ENCODE data around the gene SLC7A14.

Gene SLC7A14

DNA sequence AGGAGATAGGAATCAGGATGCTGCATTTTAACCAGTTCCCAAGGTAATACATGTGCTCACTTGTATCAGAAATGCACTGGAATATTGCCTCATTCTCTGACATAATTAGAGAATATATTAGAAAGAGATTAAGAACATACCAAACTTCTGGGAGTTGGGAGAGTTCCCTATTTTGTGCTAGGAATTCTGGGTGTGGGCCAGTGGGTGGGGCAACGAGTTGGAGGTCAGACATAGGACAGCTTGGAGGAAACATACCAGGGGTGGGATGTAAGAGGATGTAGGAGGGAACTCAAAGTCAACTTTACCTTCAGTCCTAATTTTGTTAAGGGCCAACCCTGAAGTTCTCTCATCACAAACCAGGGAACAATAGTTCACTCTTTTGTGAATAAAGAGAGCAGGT lies 83.6 kb downstream of the SLC7A14 start:
- no peak overlapping the region for H3K27ac ChIP-seq (ENCODE audit: low read depth in 2 of 2, low read length in 2 of 2)
- H3K4me1 ChIP-seq (ENCODE audit: control insufficient read depth in 2 of 2, insufficient read depth in 2 of 2, low read length in 2 of 2): no peaks in the 10 kb centered on the region
- no peak overlapping the region for H3K4me3 ChIP-seq (ENCODE audit: low read length in 2 of 2)
- no peaks in the 10 kb centered on the region for H3K9me3 ChIP-seq (ENCODE audit: control insufficient read depth in 2 of 2, low read length in 2 of 2)
- peaks cover 0 to 3% of the 10 kb centered on the region in 2 donors for H3K27me3 ChIP-seq (ENCODE audit: control insufficient read depth in 2 of 2, insufficient read depth in 2 of 2, low read length in 2 of 2)
- H3K36me3 ChIP-seq (ENCODE audit: control insufficient read depth in 2 of 2, insufficient read depth in 2 of 2, low read length in 2 of 2): no peaks in the 10 kb centered on the region
- no peak overlapping the region for H3K9ac ChIP-seq (ENCODE audit: low read depth in 1 of 2, low read length in 2 of 2)

GRCh38 chr3:170500995-170501394 lies 84.9 kb downstream of the SLC7A14 start:
- H3K4me3 ChIP-seq (ENCODE audit: low read length in 2 of 2): no peak overlapping the region
- H3K9ac ChIP-seq (ENCODE audit: low read depth in 1 of 2, low read length in 2 of 2): no peak overlapping the region
- no peak overlapping the region for H3K27ac ChIP-seq (ENCODE audit: low read depth in 2 of 2, low read length in 2 of 2)
- no peaks in the 10 kb centered on the region for H3K4me1 ChIP-seq (ENCODE audit: control insufficient read depth in 2 of 2, insufficient read depth in 2 of 2, low read length in 2 of 2)
- no peaks in the 10 kb centered on the region for H3K9me3 ChIP-seq (ENCODE audit: control insufficient read depth in 2 of 2, low read length in 2 of 2)
- peaks cover 0 to 3% of the 10 kb centered on the region in 2 donors for H3K27me3 ChIP-seq (ENCODE audit: control insufficient read depth in 2 of 2, insufficient read depth in 2 of 2, low read length in 2 of 2)
- H3K36me3 ChIP-seq (ENCODE audit: control insufficient read depth in 2 of 2, insufficient read depth in 2 of 2, low read length in 2 of 2): no peaks in the 10 kb centered on the region

DNA sequence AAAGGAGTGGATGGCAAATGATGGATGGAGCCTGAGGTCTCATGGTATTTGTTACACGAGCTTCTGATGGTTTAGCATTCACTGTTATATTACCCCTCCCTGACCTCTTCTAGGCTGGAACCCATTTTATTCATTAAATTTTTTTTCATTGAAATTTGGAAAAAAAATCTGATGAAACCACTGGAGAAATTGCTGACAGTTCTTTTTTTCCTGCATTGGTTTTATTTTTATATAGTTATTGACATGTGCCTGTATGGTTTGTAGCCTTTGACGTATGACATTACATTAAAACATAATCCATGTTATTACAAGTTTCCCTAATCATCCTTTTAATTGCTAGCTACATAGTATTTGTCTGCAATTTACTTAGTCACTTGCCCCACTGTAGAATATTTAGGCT lies 85.4 kb downstream of the SLC7A14 start:
- no peak overlapping the region for H3K4me3 ChIP-seq (ENCODE audit: low read length in 2 of 2)
- no peak overlapping the region for H3K9ac ChIP-seq (ENCODE audit: low read depth in 1 of 2, low read length in 2 of 2)
- H3K36me3 ChIP-seq (ENCODE audit: control insufficient read depth in 2 of 2, insufficient read depth in 2 of 2, low read length in 2 of 2): no peaks in the 10 kb centered on the region
- no peaks in the 10 kb centered on the region for H3K4me1 ChIP-seq (ENCODE audit: control insufficient read depth in 2 of 2, insufficient read depth in 2 of 2, low read length in 2 of 2)
- H3K27ac ChIP-seq (ENCODE audit: low read depth in 2 of 2, low read length in 2 of 2): no peak overlapping the region
- H3K27me3 ChIP-seq (ENCODE audit: control insufficient read depth in 2 of 2, insufficient read depth in 2 of 2, low read length in 2 of 2): peaks cover 0 to 3% of the 10 kb centered on the region in 2 donors
- H3K9me3 ChIP-seq (ENCODE audit: control insufficient read depth in 2 of 2, low read length in 2 of 2): no peaks in the 10 kb centered on the region

- H3K4me3 ChIP-seq (ENCODE audit: low read length in 2 of 2): no peak overlapping the region
- no peaks in the 10 kb centered on the region for H3K4me1 ChIP-seq (ENCODE audit: control insufficient read depth in 2 of 2, insufficient read depth in 2 of 2, low read length in 2 of 2)
- no peak overlapping the region for H3K9ac ChIP-seq (ENCODE audit: low read depth in 1 of 2, low read length in 2 of 2)
- H3K36me3 ChIP-seq (ENCODE audit: control insufficient read depth in 2 of 2, insufficient read depth in 2 of 2, low read length in 2 of 2): no peaks in the 10 kb centered on the region
- no peak overlapping the region for H3K27ac ChIP-seq (ENCODE audit: low read depth in 2 of 2, low read length in 2 of 2)
- peaks cover 0 to 3% of the 10 kb centered on the region in 2 donors for H3K27me3 ChIP-seq (ENCODE audit: control insufficient read depth in 2 of 2, insufficient read depth in 2 of 2, low read length in 2 of 2)
- no peaks in the 10 kb centered on the region for H3K9me3 ChIP-seq (ENCODE audit: control insufficient read depth in 2 of 2, low read length in 2 of 2)
Measured at GRCh38 chr3:170499562-170500156, 86.2 kb downstream of the SLC7A14 start.

- Histone ChIP-seq H3K4me1 (ENCODE audit: control insufficient read depth in 2 of 2, insufficient read depth in 2 of 2, low read length in 2 of 2) (no peaks in the 10 kb centered on the region), H3K27me3 (ENCODE audit: control insufficient read depth in 2 of 2, insufficient read depth in 2 of 2, low read length in 2 of 2) (no peaks in the 10 kb centered on the region), H3K9ac (ENCODE audit: low read depth in 1 of 2, low read length in 2 of 2) (no peak overlapping the region), H3K27ac (ENCODE audit: low read depth in 2 of 2, low read length in 2 of 2) (no peak overlapping the region), H3K9me3 (ENCODE audit: control insufficient read depth in 2 of 2, low read length in 2 of 2) (no peaks in the 10 kb centered on the region), H3K4me3 (ENCODE audit: low read length in 2 of 2) (no peak overlapping the region), H3K36me3 (ENCODE audit: control insufficient read depth in 2 of 2, insufficient read depth in 2 of 2, low read length in 2 of 2) (no peaks in the 10 kb centered on the region)
Measured at GRCh38 chr3:170497207-170498095, 88.4 kb downstream of the SLC7A14 start.

DNA sequence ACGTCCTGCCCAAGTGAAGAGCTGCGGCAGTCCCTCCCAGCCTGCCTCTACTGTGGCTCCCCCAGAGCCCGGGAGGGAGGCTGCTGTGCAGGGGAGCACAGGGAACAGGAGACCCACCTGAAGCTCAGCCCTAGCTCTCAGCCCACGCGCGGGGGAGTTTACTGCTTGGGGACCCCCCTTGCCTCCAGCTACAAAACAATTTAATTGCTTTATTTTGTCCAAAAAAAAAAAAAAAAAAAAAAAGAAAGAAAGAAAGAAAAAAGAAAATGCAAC lies 89.1 kb downstream of the SLC7A14 start:
- H3K27me3 ChIP-seq (ENCODE audit: control insufficient read depth in 2 of 2, insufficient read depth in 2 of 2, low read length in 2 of 2): no peaks in the 10 kb centered on the region
- no peak overlapping the region for H3K9ac ChIP-seq (ENCODE audit: low read depth in 1 of 2, low read length in 2 of 2)
- no peaks in the 10 kb centered on the region for H3K36me3 ChIP-seq (ENCODE audit: control insufficient read depth in 2 of 2, insufficient read depth in 2 of 2, low read length in 2 of 2)
- no peak overlapping the region for H3K27ac ChIP-seq (ENCODE audit: low read depth in 2 of 2, low read length in 2 of 2)
- H3K4me1 ChIP-seq (ENCODE audit: control insufficient read depth in 2 of 2, insufficient read depth in 2 of 2, low read length in 2 of 2): no peaks in the 10 kb centered on the region
- H3K9me3 ChIP-seq (ENCODE audit: control insufficient read depth in 2 of 2, low read length in 2 of 2): no peaks in the 10 kb centered on the region
- no peak overlapping the region for H3K4me3 ChIP-seq (ENCODE audit: low read length in 2 of 2)

DNA sequence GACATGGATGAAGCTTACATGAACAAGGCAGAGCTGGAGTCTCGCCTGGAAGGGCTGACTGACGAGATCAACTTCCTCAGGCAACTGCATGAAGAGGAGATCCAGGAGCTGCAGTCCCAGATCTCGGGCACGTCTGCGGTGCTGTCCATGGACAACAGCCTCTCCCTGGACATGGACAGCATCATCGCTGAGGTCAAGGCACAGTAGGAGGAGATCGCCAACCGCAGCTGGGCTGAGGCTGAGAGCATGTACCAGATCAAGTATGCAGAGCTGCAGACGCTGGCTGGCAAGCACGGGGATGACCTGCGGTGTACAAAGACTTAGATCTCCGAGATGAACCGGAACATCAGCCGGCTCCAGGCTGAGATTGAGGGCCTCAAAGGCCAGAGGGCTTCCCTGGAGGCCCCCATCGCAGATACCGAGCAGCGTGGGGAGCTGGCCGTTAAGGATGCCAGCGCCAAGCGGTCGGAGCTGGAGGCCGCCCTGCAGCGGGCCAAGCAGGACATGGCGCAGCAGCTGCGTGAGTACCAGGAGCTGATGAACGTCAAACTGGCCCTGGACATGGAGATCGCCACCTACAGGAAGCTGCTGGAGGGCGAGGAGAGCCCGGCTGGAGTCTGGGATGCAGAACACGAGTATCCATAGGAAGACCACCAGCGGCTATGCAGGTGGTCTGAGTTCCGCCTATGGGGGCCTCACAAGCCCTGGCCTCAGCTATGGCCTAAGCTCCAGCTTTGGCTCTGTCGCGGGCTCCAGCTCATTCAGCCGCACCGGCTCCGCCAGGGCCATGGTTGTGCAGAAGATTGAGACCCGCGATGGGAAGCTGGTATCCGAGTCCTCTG lies 89.6 kb downstream of the SLC7A14 start:
- Histone ChIP-seq H3K27me3 (ENCODE audit: control insufficient read depth in 2 of 2, insufficient read depth in 2 of 2, low read length in 2 of 2) (no peaks in the 10 kb centered on the region), H3K4me1 (ENCODE audit: control insufficient read depth in 2 of 2, insufficient read depth in 2 of 2, low read length in 2 of 2) (no peaks in the 10 kb centered on the region), H3K9ac (ENCODE audit: low read depth in 1 of 2, low read length in 2 of 2) (no peak overlapping the region), H3K27ac (ENCODE audit: low read depth in 2 of 2, low read length in 2 of 2) (no peak overlapping the region), H3K9me3 (ENCODE audit: control insufficient read depth in 2 of 2, low read length in 2 of 2) (no peaks in the 10 kb centered on the region), H3K4me3 (ENCODE audit: low read length in 2 of 2) (no peak overlapping the region), H3K36me3 (ENCODE audit: control insufficient read depth in 2 of 2, insufficient read depth in 2 of 2, low read length in 2 of 2) (no peaks in the 10 kb centered on the region)

DNA sequence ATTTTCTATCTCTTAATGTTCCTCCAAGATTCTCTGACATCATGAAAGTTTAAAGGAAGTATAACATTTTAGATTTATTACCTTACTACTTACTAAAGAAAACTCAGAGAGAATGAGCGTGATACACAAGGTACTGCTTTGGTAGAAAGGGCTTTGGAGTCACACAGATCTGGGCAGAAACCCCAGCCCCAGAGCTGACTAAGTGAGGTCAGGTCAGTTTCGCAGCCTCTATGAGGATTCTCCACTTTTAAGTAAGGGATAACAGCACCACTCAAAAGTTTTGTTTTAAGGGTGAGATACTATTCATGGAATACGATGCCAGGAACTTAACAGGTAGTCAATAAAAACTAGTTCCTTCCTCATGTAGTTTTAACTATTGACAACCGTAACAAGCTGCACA lies 91.1 kb downstream of the SLC7A14 start:
- H3K9me3 ChIP-seq (ENCODE audit: control insufficient read depth in 2 of 2, low read length in 2 of 2): no peaks in the 10 kb centered on the region
- H3K36me3 ChIP-seq (ENCODE audit: control insufficient read depth in 2 of 2, insufficient read depth in 2 of 2, low read length in 2 of 2): no peaks in the 10 kb centered on the region
- no peak overlapping the region for H3K9ac ChIP-seq (ENCODE audit: low read depth in 1 of 2, low read length in 2 of 2)
- H3K27me3 ChIP-seq (ENCODE audit: control insufficient read depth in 2 of 2, insufficient read depth in 2 of 2, low read length in 2 of 2): no peaks in the 10 kb centered on the region
- H3K27ac ChIP-seq (ENCODE audit: low read depth in 2 of 2, low read length in 2 of 2): no peak overlapping the region
- no peak overlapping the region for H3K4me3 ChIP-seq (ENCODE audit: low read length in 2 of 2)
- no peaks in the 10 kb centered on the region for H3K4me1 ChIP-seq (ENCODE audit: control insufficient read depth in 2 of 2, insufficient read depth in 2 of 2, low read length in 2 of 2)

GRCh38 chr3:170493712-170494182 lies 92.1 kb downstream of the SLC7A14 start:
- Histone ChIP-seq H3K9me3 (ENCODE audit: control insufficient read depth in 2 of 2, low read length in 2 of 2) (no peaks in the 10 kb centered on the region), H3K36me3 (ENCODE audit: control insufficient read depth in 2 of 2, insufficient read depth in 2 of 2, low read length in 2 of 2) (no peaks in the 10 kb centered on the region), H3K27ac (ENCODE audit: low read depth in 2 of 2, low read length in 2 of 2) (no peak overlapping the region), H3K4me1 (ENCODE audit: control insufficient read depth in 2 of 2, insufficient read depth in 2 of 2, low read length in 2 of 2) (no peaks in the 10 kb centered on the region), H3K9ac (ENCODE audit: low read depth in 1 of 2, low read length in 2 of 2) (no peak overlapping the region), H3K27me3 (ENCODE audit: control insufficient read depth in 2 of 2, insufficient read depth in 2 of 2, low read length in 2 of 2) (no peaks in the 10 kb centered on the region), H3K4me3 (ENCODE audit: low read length in 2 of 2) (no peak overlapping the region)

- Histone ChIP-seq H3K4me1 (ENCODE audit: control insufficient read depth in 2 of 2, insufficient read depth in 2 of 2, low read length in 2 of 2) (no peaks in the 10 kb centered on the region), H3K4me3 (ENCODE audit: low read length in 2 of 2) (no peak overlapping the region), H3K9me3 (ENCODE audit: control insufficient read depth in 2 of 2, low read length in 2 of 2) (no peaks in the 10 kb centered on the region), H3K27ac (ENCODE audit: low read depth in 2 of 2, low read length in 2 of 2) (no peak overlapping the region), H3K9ac (ENCODE audit: low read depth in 1 of 2, low read length in 2 of 2) (no peak overlapping the region), H3K27me3 (ENCODE audit: control insufficient read depth in 2 of 2, insufficient read depth in 2 of 2, low read length in 2 of 2) (peaks cover 0 to 3% of the 10 kb centered on the region in 2 donors), H3K36me3 (ENCODE audit: control insufficient read depth in 2 of 2, insufficient read depth in 2 of 2, low read length in 2 of 2) (no peaks in the 10 kb centered on the region)
Measured at GRCh38 chr3:170491901-170492300, 94.0 kb downstream of the SLC7A14 start.
